HG02623 (cell line): ENCODE measurements around the gene DNM3.
"Not testable (repeated sequence)": the region's sequence is repeated elsewhere in the genome, so short reads cannot be mapped to it uniquely, and the experiment has no call there.

Experiments used
- ATAC-seq: cut with Tn5 transposase; IDR thresholded peaks from one replicate; pipeline ENCODE4 v1.9.1; 2021; ENCODE audit warnings: moderate library complexity; ENCODE audit not compliant: unreplicated experiment

DNM3 gene

DNA sequence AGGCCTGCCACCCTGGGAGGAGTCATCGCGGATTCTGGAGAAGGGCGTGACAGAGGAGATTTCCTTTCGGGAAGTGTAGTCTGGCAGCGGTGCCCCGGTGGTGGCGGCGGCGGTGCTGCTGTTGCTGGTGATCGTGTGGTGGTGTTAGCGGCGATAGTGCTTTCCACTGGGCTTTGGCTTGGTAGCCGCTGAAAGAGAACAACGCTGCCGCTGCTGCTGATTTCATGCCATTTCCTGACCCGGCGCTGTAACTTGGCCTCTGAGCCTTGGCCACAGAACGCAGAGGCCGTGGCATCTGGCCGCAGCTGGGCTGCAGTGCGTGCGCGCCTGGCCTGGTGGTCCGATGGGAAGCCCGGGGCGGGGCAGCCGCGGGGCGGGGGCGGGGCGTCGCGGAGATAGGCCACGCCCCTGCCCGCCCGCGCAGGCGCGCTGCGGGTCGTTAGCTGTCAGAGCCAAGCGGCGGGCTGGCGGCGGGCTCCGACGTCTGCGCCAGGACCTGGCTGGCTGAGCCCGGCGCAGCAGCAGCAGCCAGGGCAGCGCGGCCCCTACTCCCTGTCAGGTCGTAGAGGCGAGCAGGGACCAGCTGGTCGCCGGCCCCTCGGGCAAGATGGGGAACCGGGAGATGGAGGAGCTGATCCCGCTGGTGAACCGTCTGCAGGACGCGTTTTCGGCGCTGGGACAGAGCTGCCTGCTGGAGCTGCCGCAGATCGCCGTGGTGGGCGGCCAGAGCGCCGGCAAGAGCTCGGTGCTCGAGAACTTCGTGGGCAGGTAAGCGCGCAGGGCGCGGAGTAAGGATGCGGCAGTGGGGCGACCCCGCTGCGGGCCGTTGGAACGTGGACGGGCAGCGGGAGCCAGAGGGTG lies at the start of gene DNM3:
Gene DNM3, plus strand, starts transcription at position 449 of the 861 bp plus-strand sequence. Its CDS starts 159 bp downstream, at position 608.
- ATAC-seq, result peak; percentile 84

GRCh38 chr1:171792656-171793369 lies 48.5 kb upstream of the DNM3 start:
- no peak for ATAC-seq

DNA sequence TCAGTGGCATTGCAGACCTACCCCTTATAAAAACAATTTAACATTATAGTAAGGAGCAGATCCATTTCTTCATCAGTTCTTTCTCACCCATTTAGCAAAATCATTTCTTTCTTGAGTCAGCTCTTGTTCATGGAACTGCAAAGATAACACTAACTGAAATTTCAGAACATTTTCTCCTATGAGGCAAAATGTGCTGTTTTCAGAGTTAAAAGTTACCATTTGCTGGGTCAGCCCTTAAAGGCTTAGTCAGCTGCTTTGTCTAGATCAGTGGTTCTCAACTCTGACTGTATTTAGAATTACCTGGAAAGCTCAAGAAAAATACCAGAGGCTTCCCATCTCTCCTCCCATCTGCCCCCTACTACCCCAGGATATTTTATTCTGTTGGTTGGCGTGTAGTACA lies 47.7 kb upstream of the DNM3 start:
- no peak for ATAC-seq

DNA sequence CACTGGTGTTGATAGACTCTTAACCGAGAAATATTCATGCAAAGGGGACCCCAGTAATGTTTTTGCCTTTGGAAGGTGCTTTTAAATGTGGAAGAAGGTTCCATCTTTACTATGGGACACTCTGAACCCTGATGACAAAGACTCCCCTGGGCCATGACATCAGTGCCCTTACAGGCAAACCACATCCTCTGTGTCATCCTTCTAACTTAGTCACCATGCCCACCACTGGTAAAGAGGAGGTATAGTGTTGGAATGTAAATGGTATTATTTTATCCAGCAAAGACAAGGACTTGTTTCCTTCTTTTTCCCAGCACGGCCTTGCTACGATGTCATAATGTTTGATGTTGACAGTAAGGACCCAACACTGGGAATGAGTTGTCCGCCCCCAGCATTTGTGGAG lies 47.2 kb upstream of the DNM3 start:
- no peak for ATAC-seq

DNA sequence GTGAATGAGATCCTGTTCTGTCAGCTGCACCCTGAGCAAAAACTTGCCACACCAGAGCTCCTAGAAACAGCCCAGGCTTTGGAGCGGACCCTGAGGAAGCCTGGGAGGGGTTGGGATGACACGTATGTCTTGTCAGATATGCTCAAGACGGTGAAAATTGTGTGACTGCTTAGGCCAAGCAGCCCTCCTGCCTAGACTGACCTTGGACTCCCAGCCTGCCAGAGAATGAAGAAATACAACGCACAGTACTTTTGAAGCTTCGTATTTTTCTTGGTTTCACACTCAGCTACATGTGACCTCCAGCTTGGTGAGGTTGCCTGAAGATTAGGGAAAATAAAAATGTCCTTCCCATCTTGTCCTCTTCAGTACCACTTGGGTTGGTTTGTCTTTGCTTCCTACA lies 44.7 kb upstream of the DNM3 start:
- ATAC-seq, result no peak

DNA sequence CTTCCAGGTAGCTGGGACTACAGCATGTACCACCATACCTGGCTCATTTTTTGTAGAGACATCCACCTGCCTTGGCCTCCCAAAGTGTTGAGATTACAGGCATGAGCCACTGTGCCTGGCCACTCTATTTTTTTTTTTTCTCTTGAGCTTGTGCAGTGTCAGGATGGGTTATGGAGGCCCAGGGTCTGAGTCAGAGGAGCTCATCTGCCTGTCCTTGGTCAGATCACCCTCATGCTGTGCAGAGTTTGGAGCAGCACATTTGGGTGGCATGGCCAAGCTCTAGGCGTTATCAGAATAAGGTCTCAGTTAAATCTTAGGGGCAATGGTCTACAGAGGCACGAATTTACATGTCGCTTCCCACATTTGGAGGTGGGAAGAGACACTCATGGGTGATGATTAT lies 43.0 kb upstream of the DNM3 start:
- ATAC-seq, result no peak

- ATAC-seq, result no peak
These were observed 42.5 kb upstream of the DNM3 start for GRCh38 chr1:171798765-171799164.

DNA sequence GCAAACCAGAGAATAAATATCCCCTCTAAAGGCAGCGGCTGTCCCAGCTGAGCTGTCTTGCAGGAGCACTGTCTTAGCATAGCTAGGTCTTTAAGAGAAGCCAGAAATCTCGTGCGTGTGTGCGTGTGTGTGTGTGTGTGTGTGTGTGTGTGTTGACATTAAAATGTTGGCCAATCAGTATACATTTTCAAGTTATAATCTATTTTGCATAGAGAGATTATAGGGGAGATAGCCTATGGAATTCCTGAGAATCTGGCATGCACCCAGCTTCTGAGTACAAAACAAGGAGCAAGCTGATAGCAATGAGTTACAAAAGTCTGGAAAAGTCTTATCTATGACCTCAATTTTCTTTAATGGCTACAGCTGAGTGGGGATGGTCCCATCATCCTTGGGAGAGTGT lies 42.1 kb upstream of the DNM3 start:
- ATAC-seq, result no peak

- not testable (repeated sequence) for ATAC-seq
These were observed 41.6 kb upstream of the DNM3 start for GRCh38 chr1:171799698-171800097.

GRCh38 chr1:171800342-171800741 lies 41.0 kb upstream of the DNM3 start:
- no peak for ATAC-seq

GRCh38 chr1:171800851-171801250 lies 40.4 kb upstream of the DNM3 start:
- no peak for ATAC-seq

DNA sequence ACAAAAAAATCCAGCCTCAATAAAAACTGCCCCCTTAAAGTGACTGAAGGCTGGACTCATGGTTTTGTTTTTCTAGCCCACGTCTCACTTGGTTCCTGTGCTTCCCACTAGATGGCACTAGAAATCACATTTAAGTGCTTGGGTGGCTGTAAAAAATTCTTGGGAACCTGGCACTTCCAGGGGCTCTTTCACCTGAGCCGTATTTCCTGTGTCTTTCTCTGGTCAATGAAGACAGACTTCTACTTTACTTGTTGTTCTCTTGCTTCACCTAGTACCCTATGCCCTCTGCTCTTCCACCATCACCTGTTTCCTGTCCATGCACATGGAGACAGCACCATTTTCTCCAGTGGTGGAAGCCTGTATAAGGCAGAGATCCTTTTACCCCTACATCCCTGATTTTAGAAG lies 39.8 kb upstream of the DNM3 start:
- no peak for ATAC-seq

DNA sequence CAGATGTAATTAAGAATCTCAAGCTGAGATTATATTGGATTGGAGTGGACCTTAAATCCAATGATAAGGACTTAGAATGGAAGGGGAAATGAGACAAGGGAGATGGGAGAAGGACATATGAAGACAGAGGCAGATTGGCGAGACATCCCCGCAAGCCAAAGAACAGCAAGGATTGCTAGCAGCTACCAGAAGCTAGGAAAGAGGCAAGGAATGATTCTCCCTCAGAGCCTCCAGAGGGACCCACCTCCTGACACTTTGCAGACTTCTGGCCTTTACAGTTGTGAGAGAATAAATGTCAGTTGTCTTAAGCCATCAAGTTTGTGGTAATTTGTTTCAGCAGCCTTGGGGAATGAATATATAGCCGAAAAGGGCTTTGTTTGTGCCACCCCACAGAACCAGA lies 39.1 kb upstream of the DNM3 start:
- ATAC-seq, result no peak

GRCh38 chr1:171803045-171803444 lies 38.3 kb upstream of the DNM3 start:
- no peak for ATAC-seq

GRCh38 chr1:171803461-171804022 lies 37.8 kb upstream of the DNM3 start:
- no peak for ATAC-seq

DNA sequence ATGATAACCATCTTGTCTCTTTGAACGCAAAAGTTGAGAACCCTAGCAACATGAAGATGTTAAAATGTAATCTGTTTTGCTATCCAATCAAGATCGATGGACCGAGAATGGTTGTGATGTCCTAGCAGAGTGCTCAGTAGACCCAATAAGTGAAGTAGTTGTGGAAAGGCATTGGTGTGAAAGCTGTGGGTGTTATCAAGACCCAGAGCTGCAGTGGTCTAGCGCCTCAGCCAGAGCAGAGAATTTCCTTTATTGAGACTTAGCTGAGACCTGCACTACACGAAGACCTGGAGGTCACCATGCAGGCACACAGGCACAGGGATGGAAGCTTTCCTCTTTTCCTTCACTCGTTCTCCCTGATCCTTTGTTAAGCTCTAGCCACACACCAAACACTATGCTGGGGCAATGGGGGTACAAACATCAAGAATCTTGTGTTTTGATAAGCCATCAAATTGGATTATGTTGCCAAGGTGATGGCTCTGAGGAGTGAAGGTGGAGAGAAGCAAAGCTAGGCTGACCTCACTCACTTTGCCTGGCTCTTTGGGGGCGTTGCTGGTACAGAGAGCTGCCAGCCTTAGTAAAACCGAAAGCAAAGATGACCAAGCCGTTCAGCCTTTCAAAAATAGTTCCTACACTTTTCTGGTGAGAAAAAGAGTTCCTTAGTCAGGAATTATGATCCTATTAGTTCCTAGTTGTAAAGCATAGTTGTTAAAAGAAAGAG lies 35.7 kb upstream of the DNM3 start:
- ATAC-seq, result peak; percentile 93

GRCh38 chr1:171807556-171807955 lies 33.7 kb upstream of the DNM3 start:
- ATAC-seq, result no peak

GRCh38 chr1:171809834-171810233 lies 31.5 kb upstream of the DNM3 start:
- ATAC-seq, result no peak

- ATAC-seq, result no peak
These were observed 29.6 kb upstream of the DNM3 start for GRCh38 chr1:171811672-171812071.

- no peak for ATAC-seq
These were observed 26.6 kb upstream of the DNM3 start for GRCh38 chr1:171814692-171815091.

DNA sequence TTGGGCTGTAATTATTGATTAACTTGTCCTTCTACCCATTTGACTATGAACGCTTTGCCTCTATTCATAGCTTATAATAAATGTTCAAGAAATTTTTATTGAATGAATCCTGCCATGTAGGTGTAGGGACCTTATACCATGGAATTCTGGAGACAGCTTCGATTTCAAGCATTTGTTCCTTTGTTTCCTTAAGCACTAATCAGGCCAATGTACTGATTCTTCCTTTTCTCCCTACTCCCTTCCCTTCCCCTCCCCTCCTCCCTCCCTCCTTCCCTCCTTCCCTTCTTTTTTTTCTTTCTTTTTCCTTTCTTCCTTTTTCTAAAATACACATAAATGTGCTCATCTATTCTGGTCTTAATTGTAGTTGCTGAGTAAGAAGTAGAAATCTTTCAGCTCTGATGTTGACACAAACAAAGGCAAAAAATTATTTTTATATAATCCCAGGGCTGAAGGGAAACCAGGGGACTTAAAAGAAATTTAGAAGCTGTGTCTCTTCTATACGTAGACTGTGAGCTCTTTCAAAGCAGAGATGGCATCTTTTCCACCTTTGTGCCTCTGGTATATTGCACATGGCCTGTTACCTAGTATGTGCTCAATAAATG lies 24.9 kb upstream of the DNM3 start:
- no peak for ATAC-seq
